GM21390 (cell line): ENCODE measurements around the gene LYRM4.
"Not testable (repeated sequence)": the region's sequence is repeated elsewhere in the genome, so short reads cannot be mapped to it uniquely, and the experiment has no call there.

ENCODE experiments used
- ATAC-seq: cut with Tn5 transposase; IDR thresholded peaks from one replicate; pipeline ENCODE4 v1.9.1; 2021; ENCODE audit not compliant: unreplicated experiment

LYRM4 gene

GRCh38 chr6:5084781-5085647, 175.7 kb downstream of the LYRM4 start, which contains the start of gene PPP1R3G:
Gene PPP1R3G (plus strand): TSS chr6:5085341. CDS start chr6:5085486, 145 bp downstream.
- peak; percentile 46 for ATAC-seq

- peak; percentile 28 for ATAC-seq
Measured at GRCh38 chr6:5084360-5084780, 176.4 kb downstream of the LYRM4 start.

- ATAC-seq: no peak
Measured at GRCh38 chr6:5083813-5084359, 176.9 kb downstream of the LYRM4 start.

- no peak for ATAC-seq
Measured at GRCh38 chr6:5083307-5083583, 177.5 kb downstream of the LYRM4 start.

- ATAC-seq: no peak
Measured at GRCh38 chr6:5082487-5083306, 178.1 kb downstream of the LYRM4 start.

- no peak for ATAC-seq
Measured at GRCh38 chr6:5081955-5082354, 178.8 kb downstream of the LYRM4 start.

GRCh38 chr6:5081182-5081581, 179.6 kb downstream of the LYRM4 start:
- ATAC-seq: no peak

- no peak for ATAC-seq
Measured at GRCh38 chr6:5080574-5080973, 180.2 kb downstream of the LYRM4 start.

GRCh38 chr6:5079692-5080091, 181.1 kb downstream of the LYRM4 start:
- no peak for ATAC-seq

GRCh38 chr6:5078121-5078669, 182.6 kb downstream of the LYRM4 start:
- ATAC-seq: no peak

- no peak for ATAC-seq
Measured at GRCh38 chr6:5076931-5077330, 183.8 kb downstream of the LYRM4 start.

GRCh38 chr6:5073992-5074391, 186.8 kb downstream of the LYRM4 start:
- ATAC-seq: no peak

GRCh38 chr6:5072440-5072839, 188.3 kb downstream of the LYRM4 start:
- ATAC-seq: no peak

GRCh38 chr6:5071216-5071615, 189.5 kb downstream of the LYRM4 start:
- ATAC-seq: no peak

- no peak for ATAC-seq
Measured at GRCh38 chr6:5068153-5068751, 192.5 kb downstream of the LYRM4 start.

- ATAC-seq: no peak
Measured at GRCh38 chr6:5067305-5067704, 193.4 kb downstream of the LYRM4 start.

- no peak for ATAC-seq
Measured at GRCh38 chr6:5066456-5067093, 194.2 kb downstream of the LYRM4 start.

GRCh38 chr6:5063617-5064016, 197.1 kb downstream of the LYRM4 start:
- ATAC-seq: no peak

GRCh38 chr6:5061152-5061551, 199.6 kb downstream of the LYRM4 start:
- no peak for ATAC-seq

- ATAC-seq: not testable (repeated sequence)
Measured at GRCh38 chr6:5060439-5060838, 200.3 kb downstream of the LYRM4 start.
